Amygdala (tissue), 56 donors: ENCODE results near the gene IGF2R.

Experiments used
- DNase-seq, 56 donors: peaks; one replicate each; lab custom pipeline; 2025; lab: John Stamatoyannopoulos, UW

IGF2R gene

DNA sequence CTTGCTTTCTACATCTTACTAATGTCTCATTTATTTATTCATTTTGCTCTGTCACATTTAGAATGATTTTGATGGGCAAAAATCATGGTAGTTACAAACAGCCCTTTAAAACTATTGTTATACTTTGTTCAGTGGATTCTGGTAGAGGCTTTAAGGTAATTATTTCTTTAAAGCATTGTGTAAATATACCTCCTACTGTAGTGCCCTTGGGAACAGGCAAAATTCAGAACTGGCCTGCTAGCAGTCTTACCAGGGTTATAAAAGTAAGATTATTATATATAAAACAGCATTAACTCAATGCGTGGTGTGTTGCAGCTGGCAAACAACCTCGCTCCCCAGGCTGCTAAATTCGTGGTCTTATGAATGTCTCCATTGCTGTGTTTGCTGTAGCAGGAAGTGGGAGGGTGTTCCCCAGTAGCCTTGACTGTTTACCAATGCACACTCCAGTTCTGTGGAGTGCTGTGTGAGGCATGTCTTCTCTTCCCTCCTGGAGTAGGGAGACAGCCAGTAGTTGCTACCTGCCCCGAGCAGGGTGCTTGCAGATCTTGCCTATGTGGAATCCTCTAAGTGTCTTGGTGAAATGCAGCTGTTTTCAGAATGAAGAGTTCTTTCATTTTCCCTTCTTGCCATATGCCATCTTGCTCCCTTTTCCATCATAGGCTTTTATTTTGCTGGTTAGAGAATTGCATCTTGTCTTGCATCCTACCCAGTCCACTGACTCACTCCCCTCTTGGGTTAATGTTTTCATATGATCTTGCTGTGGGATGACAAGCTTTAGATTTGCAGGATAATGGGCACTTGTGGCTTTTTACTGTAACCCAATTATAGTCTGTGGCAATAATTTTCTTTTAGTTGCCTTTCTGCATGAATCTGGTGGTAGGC, 45.3 kb downstream of the IGF2R start:
- DNase-seq, result peak in 1 of 56 donors; percentile 4

DNA sequence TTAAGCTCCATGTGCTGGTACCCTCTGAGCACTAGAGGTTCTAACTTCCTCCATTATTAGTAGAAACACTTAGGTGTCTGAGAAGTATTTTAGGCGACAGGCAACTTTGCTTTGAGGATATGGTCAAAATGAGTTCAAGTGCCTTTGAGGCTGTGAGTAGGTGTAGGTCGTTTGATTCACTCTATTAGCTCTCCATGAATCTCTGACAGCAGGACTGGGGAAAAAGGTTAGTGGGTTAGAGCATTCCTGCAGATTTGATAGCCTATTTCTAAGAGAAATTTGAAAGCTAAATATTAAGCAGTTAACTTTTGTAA, 45.9 kb downstream of the IGF2R start:
- no peak for DNase-seq

DNA sequence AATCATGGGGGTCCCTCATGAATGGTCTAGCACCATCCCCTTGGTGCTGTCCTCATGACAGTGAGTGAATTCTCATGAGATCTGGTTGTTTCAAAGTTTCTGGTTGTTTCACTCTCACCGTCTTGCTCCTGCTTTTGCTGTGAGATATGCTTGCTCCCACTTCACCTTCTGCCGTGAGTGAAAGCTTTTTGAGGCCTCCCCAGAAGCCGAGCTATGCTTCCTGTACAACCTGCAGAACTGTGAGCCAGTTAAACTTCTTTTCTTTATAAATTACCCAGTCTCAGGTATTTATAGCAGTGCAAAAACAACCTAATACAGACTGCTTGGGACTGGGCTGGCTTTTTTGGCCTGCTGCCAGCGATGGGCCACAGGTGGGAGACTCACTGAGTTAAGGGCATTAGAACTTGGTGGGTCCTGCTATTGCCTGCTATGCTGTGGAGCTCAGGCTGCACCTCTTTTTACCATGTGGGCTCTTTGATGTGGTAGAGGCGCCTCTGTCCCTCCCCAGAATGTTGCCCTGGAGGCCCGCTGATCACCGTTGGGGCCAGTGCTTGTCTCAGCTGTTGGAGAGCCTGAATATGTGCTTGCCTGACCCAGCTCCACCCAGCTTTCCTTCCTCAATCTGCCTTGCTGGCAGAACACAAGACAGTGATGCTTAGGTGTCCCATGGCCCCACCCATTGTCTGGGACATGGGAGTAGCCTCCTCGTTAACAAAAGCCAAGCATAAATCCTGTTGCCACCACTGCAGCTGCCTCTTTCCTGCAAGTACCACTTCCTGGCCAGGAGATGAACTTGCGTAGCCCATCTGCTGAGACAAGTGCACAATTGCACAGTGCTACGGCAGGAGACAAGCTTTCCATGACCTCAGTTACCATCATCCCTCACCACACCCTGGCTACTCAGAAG, 47.1 kb downstream of the IGF2R start:
- DNase-seq, result no peak

DNA sequence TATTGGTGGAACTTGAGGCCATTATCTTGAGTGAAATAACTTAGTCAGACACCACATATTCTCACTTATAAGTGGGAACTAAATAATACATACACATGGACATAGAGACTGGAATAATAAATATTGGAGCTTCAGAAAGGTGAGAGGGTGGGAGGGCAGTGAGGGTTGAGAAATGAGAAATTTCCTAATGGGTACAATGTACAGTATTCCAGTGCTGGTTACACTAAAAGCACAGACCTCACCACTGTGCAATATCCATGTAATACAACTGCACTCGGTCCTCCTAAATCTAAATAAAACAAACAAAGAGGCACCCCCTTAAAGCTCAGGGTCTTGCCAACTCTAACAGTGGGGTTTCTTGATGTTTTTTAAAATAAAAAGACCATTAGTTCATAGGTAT, 53.2 kb downstream of the IGF2R start:
- no peak for DNase-seq

DNA sequence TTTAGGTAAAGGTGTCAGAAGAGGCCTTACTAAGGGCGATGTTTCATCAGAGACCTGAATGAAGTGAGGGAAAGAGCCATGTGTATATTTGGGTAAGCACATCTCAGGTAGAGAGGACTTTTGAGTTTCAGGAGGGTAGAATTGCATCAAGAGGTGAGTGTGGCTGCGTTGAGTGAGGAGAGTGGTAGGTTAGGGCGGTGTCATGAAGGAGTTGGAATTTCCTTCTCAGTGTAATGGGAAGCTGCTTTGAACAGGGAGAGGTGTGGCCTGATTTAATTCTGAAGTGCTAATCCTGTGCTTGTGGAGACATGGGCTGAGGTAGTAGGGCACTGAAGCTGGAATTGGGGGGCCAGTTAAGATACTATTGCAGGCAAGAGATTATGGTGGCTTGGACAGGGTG, 53.9 kb downstream of the IGF2R start:
- DNase-seq, result no peak

DNA sequence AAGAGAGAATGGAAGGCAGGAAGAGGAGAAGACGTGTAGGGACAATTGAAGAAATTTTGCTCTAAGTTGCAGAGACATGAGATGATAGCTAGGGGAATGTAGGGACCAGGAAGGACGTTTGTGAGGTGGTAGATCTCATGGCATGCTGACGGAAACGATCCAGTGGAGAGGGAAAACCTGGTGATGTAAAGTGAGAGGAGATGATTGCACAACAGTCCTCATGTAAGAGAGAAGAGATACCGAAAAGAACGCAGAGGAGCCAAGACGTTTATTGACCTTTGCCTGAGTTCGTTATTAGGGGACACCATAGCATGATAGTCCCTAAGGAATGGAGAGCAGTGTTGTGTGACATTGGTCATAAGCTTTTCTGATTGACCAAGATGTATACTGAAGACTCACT, 55.3 kb downstream of the IGF2R start:
- no peak for DNase-seq

DNA sequence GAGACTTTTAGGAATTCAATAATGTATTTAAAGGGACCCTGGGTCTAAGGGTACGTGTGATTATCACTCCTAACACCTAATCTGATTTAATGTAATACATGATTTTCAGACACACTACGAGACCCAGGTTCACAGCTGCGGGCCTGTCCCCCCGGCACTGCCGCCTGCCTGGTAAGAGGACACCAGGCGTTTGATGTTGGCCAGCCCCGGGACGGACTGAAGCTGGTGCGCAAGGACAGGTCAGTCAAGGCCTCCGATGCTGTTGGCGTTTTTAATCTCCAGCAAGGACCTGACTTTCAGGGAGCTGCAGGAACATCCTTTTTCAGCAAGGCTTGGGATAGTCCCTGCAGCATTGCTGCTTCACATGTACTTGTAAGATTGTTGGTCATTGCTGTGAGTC, 58.2 kb downstream of the IGF2R start:
- no peak for DNase-seq

DNA sequence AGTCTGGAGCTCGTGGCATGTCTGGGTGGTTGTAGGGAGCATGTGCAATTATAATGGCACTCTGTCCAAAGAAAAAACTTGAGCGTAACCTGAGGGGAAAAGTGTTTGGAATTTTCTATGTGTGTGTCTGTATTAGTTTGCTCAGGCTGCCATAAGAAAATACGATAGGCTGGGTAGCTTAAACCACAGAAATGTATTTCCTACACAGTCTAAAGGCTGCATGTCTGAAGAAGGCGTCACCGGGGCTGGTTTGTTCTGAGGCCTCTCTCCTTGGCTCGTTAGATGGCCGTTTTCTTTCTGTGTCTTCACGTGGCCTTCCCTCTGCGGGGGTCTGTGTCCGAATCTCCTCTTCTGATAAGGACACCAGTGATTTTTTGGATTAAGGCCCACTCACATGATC, 59.0 kb downstream of the IGF2R start:
- DNase-seq, result no peak

DNA sequence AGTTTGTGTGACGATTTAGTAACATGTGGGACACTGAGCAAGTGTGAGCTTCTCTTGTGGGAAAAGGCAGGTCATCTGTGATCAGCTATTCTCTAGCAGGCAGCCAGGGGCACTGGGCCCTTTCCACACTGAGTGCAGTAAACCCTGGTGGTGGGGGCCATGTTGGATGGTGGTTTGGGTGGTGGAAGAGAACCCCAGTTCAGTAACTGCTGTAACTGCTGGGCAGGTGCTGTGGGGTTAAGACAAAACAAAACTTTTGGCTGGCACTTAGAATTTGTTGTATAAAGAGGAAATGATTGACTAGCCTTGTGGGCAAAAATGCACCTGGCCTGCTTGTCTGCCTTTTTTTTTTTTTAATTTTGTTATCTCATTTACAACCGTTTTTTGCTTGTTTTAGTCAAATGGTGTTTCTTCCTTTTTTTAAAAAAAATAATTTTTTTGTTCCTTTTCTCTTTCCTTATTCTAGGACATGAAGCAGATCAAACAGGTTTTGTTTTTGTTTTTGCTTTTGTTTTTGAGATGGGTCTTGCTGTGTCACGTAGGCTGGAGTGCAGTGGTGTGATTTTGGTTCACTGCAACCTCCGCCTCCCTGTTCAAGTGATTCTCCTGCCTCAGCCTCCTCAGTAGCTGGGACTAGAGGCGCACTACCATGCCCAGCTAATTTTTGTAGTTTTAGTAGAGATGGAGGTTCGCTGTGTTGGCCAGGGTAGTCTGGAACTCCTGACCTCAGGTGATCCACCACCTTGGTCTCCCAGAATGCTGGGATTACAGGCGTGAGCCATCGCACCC, 59.8 kb downstream of the IGF2R start:
- no peak for DNase-seq

DNA sequence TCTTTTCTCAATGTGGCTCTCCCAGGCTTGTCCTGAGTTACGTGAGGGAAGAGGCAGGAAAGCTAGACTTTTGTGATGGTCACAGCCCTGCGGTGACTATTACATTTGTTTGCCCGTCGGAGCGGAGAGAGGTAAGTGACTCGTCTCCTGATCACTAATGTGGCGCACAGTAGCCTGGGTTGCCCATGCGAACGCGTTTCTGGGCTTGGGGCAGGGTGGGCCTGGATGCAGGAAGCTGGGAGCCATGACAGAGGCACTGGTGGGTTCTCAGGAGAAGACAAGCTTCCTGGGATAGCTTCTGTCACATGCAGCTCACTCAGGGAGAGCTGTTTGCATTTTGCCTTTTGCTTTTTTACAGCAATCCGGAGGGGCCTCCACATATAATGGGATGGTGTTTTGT, 60.6 kb downstream of the IGF2R start:
- no peak for DNase-seq

DNA sequence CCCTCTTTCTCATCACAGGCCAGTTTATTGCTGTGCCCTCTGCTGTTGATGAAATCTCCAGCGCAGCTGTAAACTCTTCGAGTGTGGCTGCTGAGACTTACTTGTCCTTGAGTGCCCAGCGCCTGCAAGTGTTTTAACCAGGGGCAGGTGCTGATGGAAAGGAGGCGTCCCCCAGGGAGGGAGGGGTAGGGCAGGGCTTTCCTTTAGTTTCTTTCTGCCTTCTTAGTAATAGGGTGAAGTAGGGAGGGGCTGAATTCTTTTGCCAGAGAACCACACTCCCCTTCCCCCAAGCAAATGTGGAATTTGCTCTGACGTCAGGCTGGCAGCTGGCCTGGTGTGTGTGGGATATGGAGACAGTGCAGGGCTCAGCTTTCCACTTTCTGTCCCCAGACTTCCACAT, 61.2 kb downstream of the IGF2R start:
- peak in 38 of 56 donors; percentile 9 to 76 (median 39) for DNase-seq

DNA sequence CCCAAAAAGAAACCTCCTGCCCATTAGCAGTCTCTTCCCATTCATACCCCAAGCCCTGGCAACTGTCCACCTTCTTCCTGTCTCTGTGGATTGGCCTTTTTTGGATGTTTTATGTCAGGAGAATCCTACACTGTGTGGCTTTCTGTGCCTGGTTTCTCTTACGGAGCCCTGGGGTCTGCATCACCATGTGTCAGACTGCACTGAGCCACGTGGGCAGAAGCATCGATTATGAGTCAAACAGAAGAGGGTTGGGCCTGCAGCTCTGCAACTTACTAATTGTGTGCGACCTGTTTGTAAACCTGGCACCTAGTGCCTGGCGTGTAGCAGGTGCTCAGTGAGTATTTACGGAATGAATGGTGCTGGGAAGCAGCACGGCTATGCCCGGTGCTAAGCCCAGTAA, 62.6 kb downstream of the IGF2R start:
- no peak for DNase-seq

DNA sequence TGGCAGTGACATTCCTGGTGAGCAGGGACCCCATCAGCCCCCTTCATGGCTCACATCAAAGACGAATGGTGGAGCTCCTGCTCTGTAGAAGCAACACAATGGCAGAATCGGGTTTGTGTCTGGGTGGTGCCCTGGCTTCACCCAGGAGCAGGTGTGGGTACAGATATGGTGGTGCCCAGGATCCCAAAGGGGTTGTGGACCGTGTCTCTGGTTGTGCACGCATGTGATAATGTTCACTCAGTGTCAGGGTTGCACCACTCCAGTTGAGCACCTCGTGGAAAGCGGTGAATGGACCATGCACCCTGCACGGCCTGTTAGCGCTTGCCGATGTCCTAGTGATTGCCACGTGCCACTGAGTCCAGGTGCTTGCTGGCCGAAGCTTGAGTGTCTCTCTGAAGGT, 63.0 kb downstream of the IGF2R start:
- DNase-seq, result no peak

DNA sequence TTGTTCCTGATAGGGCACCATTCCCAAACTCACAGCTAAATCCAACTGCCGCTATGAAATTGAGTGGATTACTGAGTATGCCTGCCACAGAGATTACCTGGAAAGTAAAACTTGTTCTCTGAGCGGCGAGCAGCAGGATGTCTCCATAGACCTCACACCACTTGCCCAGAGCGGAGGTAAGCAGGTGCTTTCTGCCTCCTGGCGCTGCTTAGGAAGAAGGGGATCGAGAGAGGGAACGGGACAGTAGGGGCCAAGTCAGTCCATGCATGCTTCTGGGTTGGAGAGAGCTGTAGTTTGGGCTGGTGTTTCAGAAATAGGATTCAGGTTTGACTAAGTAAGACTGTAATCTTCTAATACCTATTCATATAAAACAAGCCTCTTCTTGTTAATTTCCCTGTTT, 63.7 kb downstream of the IGF2R start:
- DNase-seq, result no peak

DNA sequence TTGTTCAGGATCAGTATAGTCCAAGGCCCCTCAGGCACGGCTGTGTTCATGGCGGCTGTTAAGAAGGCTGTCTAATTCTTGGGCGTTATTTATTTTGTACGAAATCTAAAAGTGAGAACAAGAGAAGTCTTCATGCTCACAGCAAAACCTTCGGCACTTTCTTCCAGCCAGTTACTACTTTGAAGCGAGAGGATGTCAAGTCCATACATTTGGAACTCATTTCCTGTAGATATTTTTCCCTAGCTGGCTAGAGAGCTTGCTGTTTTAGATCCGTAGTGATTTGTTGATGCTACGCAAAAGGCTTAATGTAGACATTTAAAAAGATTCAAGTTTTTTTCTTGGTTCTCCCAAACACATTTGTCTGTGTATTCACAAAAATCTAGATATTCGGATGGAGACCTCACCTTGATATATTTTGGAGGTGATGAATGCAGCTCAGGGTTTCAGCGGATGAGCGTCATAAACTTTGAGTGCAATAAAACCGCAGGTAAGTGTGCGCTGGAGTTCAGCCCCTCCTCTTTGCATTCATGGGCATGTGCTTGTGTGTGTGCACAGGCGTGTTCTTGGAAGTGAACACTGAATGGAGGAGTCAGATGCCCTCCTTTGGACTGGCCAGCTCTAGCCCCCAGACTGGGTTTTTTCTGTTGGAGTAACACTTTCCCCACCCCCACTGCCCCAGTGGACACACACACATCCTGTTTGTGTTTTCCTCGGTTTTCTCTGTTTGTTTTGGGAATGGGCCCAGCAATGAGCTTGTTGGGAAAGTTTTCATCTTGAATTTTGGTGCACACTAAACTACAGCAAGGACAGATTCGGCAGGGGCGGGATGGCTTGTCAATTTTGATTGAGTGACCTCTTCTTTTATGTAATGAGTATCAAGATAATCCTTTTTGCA, 65.4 kb downstream of the IGF2R start:
- no peak for DNase-seq

DNA sequence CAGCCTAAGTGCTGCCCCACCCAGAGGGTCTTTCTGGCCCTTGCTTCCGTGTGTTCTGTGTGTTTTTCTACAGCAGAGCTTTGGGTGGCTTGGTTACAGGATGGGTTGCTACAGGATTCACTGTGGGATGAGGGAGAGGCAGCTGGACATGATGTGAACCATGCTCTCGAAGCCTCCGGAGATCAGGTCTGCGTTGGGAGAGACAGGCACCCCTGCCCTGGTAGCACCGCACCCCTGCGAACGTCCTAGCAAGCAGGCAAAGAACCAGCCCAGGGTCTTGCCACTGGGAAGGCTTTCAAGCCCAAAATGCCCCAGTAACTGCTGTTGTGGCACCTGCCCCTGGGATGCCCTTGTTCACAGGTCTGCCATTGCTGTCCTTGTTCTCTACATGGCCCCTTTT, 66.4 kb downstream of the IGF2R start:
- DNase-seq, result no peak

DNA sequence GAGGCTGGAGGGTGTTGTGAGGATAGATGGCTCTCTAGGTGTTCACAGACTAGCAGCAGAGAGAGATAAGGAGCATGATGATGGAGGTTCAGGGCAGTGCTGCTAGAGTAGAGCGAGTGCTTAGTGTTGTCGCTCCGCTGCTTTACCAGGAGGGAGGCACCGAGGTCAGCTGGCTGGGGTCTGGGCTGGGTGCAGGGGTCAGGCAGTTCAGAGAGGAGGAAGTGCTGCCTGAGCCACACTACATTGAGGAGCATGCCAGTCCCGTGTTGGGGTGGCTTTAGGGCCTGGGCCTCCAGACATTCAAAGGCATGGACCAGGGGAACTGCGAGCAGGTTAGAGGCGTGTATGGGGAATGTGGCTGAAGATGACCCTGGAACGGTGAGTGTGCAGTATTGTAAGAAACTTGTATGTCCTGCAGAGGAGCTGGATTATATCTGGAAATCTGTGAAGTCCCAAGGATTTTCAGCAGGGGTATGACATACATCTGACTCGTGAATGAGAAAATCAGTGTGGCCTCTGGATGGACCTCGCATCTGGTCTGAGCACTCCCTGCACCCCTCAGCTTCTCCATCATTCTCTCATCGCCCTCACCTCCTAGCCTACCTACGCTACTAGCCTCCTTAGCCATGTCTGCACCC, 66.9 kb downstream of the IGF2R start:
- DNase-seq, result no peak

DNA sequence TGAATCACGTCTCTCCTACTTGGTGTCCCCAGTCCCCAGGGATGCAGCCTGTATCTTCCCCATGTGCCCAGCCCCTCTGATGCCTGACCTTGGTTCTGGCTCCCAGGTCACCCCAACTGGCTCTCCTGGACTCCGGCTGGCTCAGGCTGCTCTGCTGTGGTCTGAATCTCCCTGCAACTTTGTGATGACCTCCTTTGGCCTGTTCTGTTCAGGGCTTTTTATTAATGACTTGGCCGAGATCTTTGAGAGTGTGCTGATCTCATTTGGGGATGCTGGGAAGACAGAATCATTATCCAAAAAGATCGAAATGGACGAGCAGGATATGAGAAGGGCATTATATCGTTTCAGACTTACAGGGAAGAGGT, 67.4 kb downstream of the IGF2R start:
- no peak for DNase-seq

DNA sequence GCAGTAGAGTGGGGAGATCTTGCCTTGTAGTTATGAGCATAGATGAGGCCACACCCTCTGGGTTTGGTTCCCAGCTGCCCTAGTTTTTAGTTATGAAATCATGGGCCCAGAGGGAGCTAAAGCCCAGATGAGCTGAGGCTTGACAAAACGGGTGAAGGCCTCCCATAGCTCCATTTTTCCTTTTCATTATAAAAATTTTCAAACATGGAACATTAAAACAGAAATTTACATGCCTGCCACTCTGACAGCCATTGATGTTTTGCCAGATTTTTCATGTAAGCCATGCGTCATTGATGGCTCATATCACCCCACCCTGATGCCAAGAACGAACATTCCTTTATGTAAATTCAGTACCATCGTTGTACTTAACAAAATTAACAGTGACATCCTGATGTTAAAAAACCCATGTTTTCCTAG, 67.9 kb downstream of the IGF2R start:
- DNase-seq, result no peak

DNA sequence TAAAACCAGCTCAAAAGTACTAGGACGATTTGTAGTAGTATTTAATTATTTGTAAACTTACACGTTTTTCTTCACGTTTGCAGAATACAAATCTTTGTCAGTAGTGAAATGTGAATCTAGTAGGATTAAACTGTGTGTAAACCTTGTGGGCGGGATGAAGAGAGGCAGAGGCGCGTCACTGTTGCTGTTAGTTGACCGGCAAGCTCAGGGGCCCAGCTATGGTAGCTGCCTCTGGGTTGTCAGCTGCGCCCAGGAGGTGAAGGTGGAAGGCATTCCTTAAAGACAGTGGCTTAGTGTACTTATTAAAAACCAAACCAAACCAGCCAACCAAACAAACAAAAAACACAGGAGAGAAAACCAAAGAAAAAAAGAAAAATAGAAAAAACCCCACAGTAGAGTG, 69.6 kb downstream of the IGF2R start:
- no peak for DNase-seq
